Large intestine (tissue), 3 donors: ENCODE data around the gene LEO1. TPM values are rescaled to one million over a fixed set of nuclear protein-coding genes. Genes with fewer than 3 reads are reported as not detected.

Experiments used
- DNase-seq, 2 donors: peaks; one replicate each; pipeline versions ENCODE4 v3.0.0 to v3.0.0-alpha.2; 2013
- H3K27ac ChIP-seq: one replicate; pipeline ENCODE4 v1.5.1; 2013; ENCODE audit warnings: low read length
- H3K27me3 ChIP-seq: 2 replicates; pipeline ENCODE4 v1.6.1; 2013; ENCODE audit warnings: low read length; ENCODE audit not compliant: control insufficient read depth, insufficient read depth
- H3K36me3 ChIP-seq: 2 replicates; pipeline ENCODE4 v1.6.1; 2013; ENCODE audit warnings: low read length; ENCODE audit not compliant: control insufficient read depth, insufficient read depth
- H3K4me1 ChIP-seq: one replicate; pipeline ENCODE4 v1.6.1; 2013; ENCODE audit warnings: low read length; ENCODE audit not compliant: control insufficient read depth, insufficient read depth
- H3K4me3 ChIP-seq: one replicate; pipeline ENCODE4 v1.5.1; 2013; ENCODE audit warnings: low read length
- H3K9me3 ChIP-seq: one replicate; pipeline ENCODE4 v1.6.1; 2013; ENCODE audit warnings: mild to moderate bottlenecking, low read depth, low read length, moderate library complexity; ENCODE audit not compliant: control insufficient read depth
- WGBS: methylation state at CpG from one replicate; pipeline ENCODE4 v1.1.5; 2013; ENCODE audit warnings: low lambda C conversion rate; ENCODE audit not compliant: insufficient coverage; 5-methylcytosine and 5-hydroxymethylcytosine counted together
- polyA plus RNA-seq: library from polyadenylated mRNA; unstranded; fragments of 120-200 nt; gene quantifications from one replicate; pipeline ENCODE4 v1.2.1, GENCODE V29; 2013

LEO1 gene
- polyA plus RNA-seq, 1 donor = 21.0 TPM

- H3K4me3 ChIP-seq = no peak overlapping the region
- H3K4me1 ChIP-seq = peaks cover 3% of the 10 kb centered on the region
- no peak for DNase-seq
- H3K9me3 ChIP-seq = no peaks in the 10 kb centered on the region
- H3K27ac ChIP-seq = no peak overlapping the region
- no peaks in the 10 kb centered on the region for H3K36me3 ChIP-seq
- H3K27me3 ChIP-seq = no peaks in the 10 kb centered on the region
- no CpG with 5 or more reads among the region's 3 CpGs for WGBS
Observed at GRCh38 chr15:52013151-52013791, 41.7 kb upstream of the LEO1 start.

GRCh38 chr15:52012210-52012609 is 40.6 kb upstream of the LEO1 start:
- no peak for DNase-seq
- Histone ChIP-seq H3K4me1 (peaks cover 6% of the 10 kb centered on the region), H3K27ac (no peak overlapping the region), H3K27me3 (no peaks in the 10 kb centered on the region), H3K4me3 (no peak overlapping the region), H3K9me3 (no peaks in the 10 kb centered on the region), H3K36me3 (no peaks in the 10 kb centered on the region)
- WGBS = 80% methylated on average over 2 of the region's 2 CpGs

- WGBS = 58% methylated on average over 2 of the region's 3 CpGs
- DNase-seq = no peak
- Histone ChIP-seq H3K4me1 (peaks cover 11% of the 10 kb centered on the region), H3K36me3 (no peaks in the 10 kb centered on the region), H3K4me3 (no peak overlapping the region), H3K9me3 (no peaks in the 10 kb centered on the region), H3K27ac (no peak overlapping the region), H3K27me3 (no peaks in the 10 kb centered on the region)
Observed at GRCh38 chr15:52011711-52012144, 40.1 kb upstream of the LEO1 start.

GRCh38 chr15:52010633-52011595 is 39.3 kb upstream of the LEO1 start:
- Histone ChIP-seq H3K27ac (no peak overlapping the region), H3K4me1 (peaks cover 15% of the 10 kb centered on the region), H3K36me3 (no peaks in the 10 kb centered on the region), H3K9me3 (no peaks in the 10 kb centered on the region), H3K4me3 (no peak overlapping the region), H3K27me3 (no peaks in the 10 kb centered on the region)
- 92% methylated on average over 2 of the region's 14 CpGs for WGBS
- no peak for DNase-seq

- no peaks in the 10 kb centered on the region for H3K36me3 ChIP-seq
- H3K4me3 ChIP-seq = no peak overlapping the region
- H3K9me3 ChIP-seq = no peaks in the 10 kb centered on the region
- H3K4me1 ChIP-seq = peaks cover 15% of the 10 kb centered on the region
- H3K27ac ChIP-seq = no peak overlapping the region
- WGBS = 60% methylated on average over 2 of the region's 2 CpGs
- no peaks in the 10 kb centered on the region for H3K27me3 ChIP-seq
- no peak for DNase-seq
Observed at GRCh38 chr15:52008698-52009434, 37.3 kb upstream of the LEO1 start.

- H3K4me1 ChIP-seq = peaks cover 15% of the 10 kb centered on the region
- H3K4me3 ChIP-seq = no peak overlapping the region
- H3K27ac ChIP-seq = no peak overlapping the region
- DNase-seq = no peak
- WGBS = no CpG with 5 or more reads among the region's 5 CpGs
- H3K9me3 ChIP-seq = no peaks in the 10 kb centered on the region
- H3K36me3 ChIP-seq = no peaks in the 10 kb centered on the region
- H3K27me3 ChIP-seq = no peaks in the 10 kb centered on the region
Observed at GRCh38 chr15:52008359-52008697, 36.8 kb upstream of the LEO1 start.

GRCh38 chr15:52006702-52007340 is 35.2 kb upstream of the LEO1 start:
- WGBS = no CpG with 5 or more reads among the region's 3 CpGs
- peak in 1 of 2 donors; percentile 49 for DNase-seq

GRCh38 chr15:52005748-52006701 is 34.4 kb upstream of the LEO1 start:
- Histone ChIP-seq H3K4me1 (peaks cover 15% of the 10 kb centered on the region), H3K9me3 (no peaks in the 10 kb centered on the region), H3K27me3 (no peaks in the 10 kb centered on the region), H3K27ac (no peak overlapping the region), H3K4me3 (no peak overlapping the region), H3K36me3 (no peaks in the 10 kb centered on the region)
- DNase-seq = no peak
- 87% methylated on average over 3 of the region's 5 CpGs for WGBS

More at GRCh38 chr15:52006702-52007340, 35.2 kb upstream of the LEO1 start:
- Histone ChIP-seq H3K4me1 (peaks cover 15% of the 10 kb centered on the region), H3K27ac (peak overlapping the region; percentile 31), H3K27me3 (no peaks in the 10 kb centered on the region), H3K4me3 (no peak overlapping the region), H3K36me3 (no peaks in the 10 kb centered on the region), H3K9me3 (no peaks in the 10 kb centered on the region)

GRCh38 chr15:52004806-52005205 is 33.2 kb upstream of the LEO1 start:
- Histone ChIP-seq H3K9me3 (no peaks in the 10 kb centered on the region), H3K36me3 (no peaks in the 10 kb centered on the region), H3K27me3 (no peaks in the 10 kb centered on the region), H3K4me3 (no peak overlapping the region), H3K4me1 (peaks cover 15% of the 10 kb centered on the region), H3K27ac (no peak overlapping the region)
- DNase-seq = no peak
- 100% methylated on average over 2 of the region's 6 CpGs for WGBS
